Activated naive CD4-positive, alpha-beta T cell treated with anti-CD3 and anti-CD28 coated beads, Interleukin-2, amount 50 U/mL, for 72 hours (primary cell): ENCODE results near the gene HCN2. TPM values are rescaled to one million over a fixed set of nuclear protein-coding genes. Genes with fewer than 3 reads are reported as not detected.

Experiments used
- ATAC-seq, 2 donors: fragments of 150-1000 bp; cut with Tn5 transposase; 2 replicates each; pipeline ENCODE4 v1.10.0; 2021; ENCODE audit warnings: mild to moderate bottlenecking in 2 of 2, moderate library complexity in 2 of 2
- DNase-seq, 2 donors: peaks; one replicate each; pipeline ENCODE4 v3.0.0; 2021 to 2022; ENCODE audit warnings: low spot score in 2 of 2
- H3K27ac Mint-ChIP-seq, 2 donors: one replicate each; pipeline ENCODE4 v1.8.0; 2022; ENCODE audit warnings: mild to moderate bottlenecking in 2 of 2, mixed read lengths in 2 of 2
- H3K36me3 Mint-ChIP-seq, 2 donors: one replicate each; pipeline ENCODE4 v1.8.0; 2022; ENCODE audit warnings: mixed read lengths in 2 of 2
- H3K9me3 Mint-ChIP-seq, 2 donors: one replicate each; pipeline ENCODE4 v1.8.0; 2022; ENCODE audit warnings: mixed read lengths in 2 of 2
- total RNA-seq, 2 donors: library from RNA; stranded (reverse); gene quantifications; one replicate each; pipeline ENCODE4 v1.2.3, GENCODE V29; 2022

HCN2 gene
- total RNA-seq, 2 donors from 2014 or later = 0.41 to 0.58 TPM

GRCh38 chr19:608155-609003, 18.7 kb downstream of the HCN2 start:
- ATAC-seq (no peak), DNase-seq (no peak)
- Mint-ChIP-seq H3K9me3 (no peaks in the 10 kb centered on the region), H3K36me3 (no peaks in the 10 kb centered on the region), H3K27ac (no peak overlapping the region)

GRCh38 chr19:609004-609346, 19.3 kb downstream of the HCN2 start:
- no peak for ATAC-seq
- Mint-ChIP-seq H3K27ac (peak overlapping the region in 1 of 2 donors; percentile 62), H3K36me3 (no peaks in the 10 kb centered on the region), H3K9me3 (no peaks in the 10 kb centered on the region)
- DNase-seq = no peak

GRCh38 chr19:610071-610800, 20.6 kb downstream of the HCN2 start:
- ATAC-seq = peak; percentile 16 to 27
- H3K36me3 Mint-ChIP-seq = peaks cover 0 to 6% of the 10 kb centered on the region in 2 donors
- no peaks in the 10 kb centered on the region for H3K9me3 Mint-ChIP-seq
- peak overlapping the region; percentile 26 to 85 for H3K27ac Mint-ChIP-seq
- DNase-seq = no peak

- DNase-seq (peak in 1 of 2 donors; percentile 50), ATAC-seq (peak; percentile 40 to 41)
- Mint-ChIP-seq H3K27ac (peak overlapping the region; percentile 85 to 98), H3K36me3 (peaks cover 4 to 6% of the 10 kb centered on the region in 2 donors), H3K9me3 (no peaks in the 10 kb centered on the region)
Measured at GRCh38 chr19:610801-611480, 21.3 kb downstream of the HCN2 start.

GRCh38 chr19:611481-611868, 21.8 kb downstream of the HCN2 start:
- ATAC-seq (peak; percentile 83 to 88), DNase-seq (peak; percentile 64 to 80)
- no peaks in the 10 kb centered on the region for H3K9me3 Mint-ChIP-seq
- H3K36me3 Mint-ChIP-seq = peaks cover 4 to 6% of the 10 kb centered on the region in 2 donors
- H3K27ac Mint-ChIP-seq = peak overlapping the region; percentile 36 to 85

- no peaks in the 10 kb centered on the region for H3K9me3 Mint-ChIP-seq
- no peak overlapping the region for H3K27ac Mint-ChIP-seq
- no peak for ATAC-seq
- no peak for DNase-seq
- H3K36me3 Mint-ChIP-seq = peaks cover 4 to 6% of the 10 kb centered on the region in 2 donors
Measured at GRCh38 chr19:612941-613340, 23.3 kb downstream of the HCN2 start.

GRCh38 chr19:613732-614567, 24.3 kb downstream of the HCN2 start:
- Mint-ChIP-seq H3K36me3 (peaks cover 6 to 7% of the 10 kb centered on the region in 2 donors), H3K27ac (peak overlapping the region in 1 of 2 donors; percentile 26), H3K9me3 (no peaks in the 10 kb centered on the region)
- DNase-seq = no peak
- ATAC-seq = no peak

GRCh38 chr19:615619-616018, 25.9 kb downstream of the HCN2 start:
- Mint-ChIP-seq H3K27ac (no peak overlapping the region), H3K9me3 (no peaks in the 10 kb centered on the region), H3K36me3 (peaks cover 6 to 8% of the 10 kb centered on the region in 2 donors)
- ATAC-seq (no peak), DNase-seq (no peak)

- H3K9me3 Mint-ChIP-seq = no peaks in the 10 kb centered on the region
- ATAC-seq (no peak), DNase-seq (no peak)
- H3K36me3 Mint-ChIP-seq = peaks cover 6 to 8% of the 10 kb centered on the region in 2 donors
- no peak overlapping the region for H3K27ac Mint-ChIP-seq
Measured at GRCh38 chr19:616062-616700, 26.5 kb downstream of the HCN2 start.

GRCh38 chr19:616747-617526, 27.3 kb downstream of the HCN2 start:
- Mint-ChIP-seq H3K9me3 (no peaks in the 10 kb centered on the region), H3K36me3 (peaks cover 6 to 8% of the 10 kb centered on the region in 2 donors), H3K27ac (no peak overlapping the region)
- ATAC-seq (no peak), DNase-seq (no peak)

GRCh38 chr19:617551-618246, 28.0 kb downstream of the HCN2 start:
- Mint-ChIP-seq H3K27ac (no peak overlapping the region), H3K36me3 (peaks cover 6 to 8% of the 10 kb centered on the region in 2 donors), H3K9me3 (no peaks in the 10 kb centered on the region)
- no peak for DNase-seq
- no peak for ATAC-seq

GRCh38 chr19:618247-618619, 28.6 kb downstream of the HCN2 start:
- Mint-ChIP-seq H3K9me3 (no peaks in the 10 kb centered on the region), H3K27ac (no peak overlapping the region), H3K36me3 (peaks cover 6 to 8% of the 10 kb centered on the region in 2 donors)
- no peak for DNase-seq
- no peak for ATAC-seq

GRCh38 chr19:618674-619285, 29.1 kb downstream of the HCN2 start:
- ATAC-seq = no peak
- Mint-ChIP-seq H3K27ac (no peak overlapping the region), H3K9me3 (no peaks in the 10 kb centered on the region)

GRCh38 chr19:619286-620002, 29.8 kb downstream of the HCN2 start:
- H3K9me3 Mint-ChIP-seq = no peaks in the 10 kb centered on the region
- H3K27ac Mint-ChIP-seq = no peak overlapping the region
- H3K36me3 Mint-ChIP-seq = peaks cover 3 to 8% of the 10 kb centered on the region in 2 donors
- no peak for ATAC-seq
- no peak for DNase-seq

More at GRCh38 chr19:618674-619285, 29.1 kb downstream of the HCN2 start:
- H3K36me3 Mint-ChIP-seq = peaks cover 6 to 8% of the 10 kb centered on the region in 2 donors
- DNase-seq = no peak
